ES-I3 (cell line): ENCODE measurements around the gene PAN3.

Experiments
- H3K36me3 ChIP-seq: 2 replicates; pipeline ENCODE4 v1.6.1; 2013; ENCODE audit warnings: mild to moderate bottlenecking, low read length, control low read depth, moderate library complexity; ENCODE audit not compliant: insufficient read depth
- H3K4me1 ChIP-seq: 2 replicates; pipeline ENCODE4 v1.6.1; 2013; ENCODE audit warnings: mild to moderate bottlenecking, control low read depth, low read length; ENCODE audit not compliant: insufficient read depth
- H3K9ac ChIP-seq: 2 replicates; pipeline ENCODE4 v1.6.1; 2013; ENCODE audit warnings: low read depth, mild to moderate bottlenecking, low read length, moderate library complexity
- H3K9me3 ChIP-seq: 2 replicates; pipeline ENCODE4 v1.6.1; 2013; ENCODE audit warnings: mild to moderate bottlenecking, low read length, moderate library complexity; ENCODE audit not compliant: control insufficient read depth, insufficient read depth

Gene PAN3

DNA sequence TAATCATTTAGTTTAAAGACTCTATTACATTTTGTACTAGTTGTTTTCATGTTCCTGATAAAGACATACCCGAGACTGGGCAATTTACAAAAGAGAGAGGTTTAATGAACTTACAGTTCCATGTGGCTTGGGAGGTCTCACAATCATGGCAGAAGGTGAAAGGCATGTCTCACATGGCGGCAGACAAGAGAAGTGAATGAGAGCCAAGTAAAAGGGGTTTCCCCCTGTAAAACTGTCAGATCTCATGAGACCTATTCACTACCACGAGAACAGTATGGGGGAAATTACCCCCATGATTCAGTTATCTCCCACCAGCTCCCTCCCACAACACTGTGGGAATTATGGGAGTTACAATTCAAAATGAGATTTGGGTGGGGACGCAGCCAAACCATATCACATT, 129.2 kb downstream of the PAN3 start:
- H3K36me3 ChIP-seq: peaks cover 8% of the 10 kb centered on the region
- H3K4me1 ChIP-seq: no peaks in the 10 kb centered on the region
- peaks cover 2% of the 10 kb centered on the region; the same call in 1 of the 2 replicates for H3K9me3 ChIP-seq
- no peak overlapping the region for H3K9ac ChIP-seq

DNA sequence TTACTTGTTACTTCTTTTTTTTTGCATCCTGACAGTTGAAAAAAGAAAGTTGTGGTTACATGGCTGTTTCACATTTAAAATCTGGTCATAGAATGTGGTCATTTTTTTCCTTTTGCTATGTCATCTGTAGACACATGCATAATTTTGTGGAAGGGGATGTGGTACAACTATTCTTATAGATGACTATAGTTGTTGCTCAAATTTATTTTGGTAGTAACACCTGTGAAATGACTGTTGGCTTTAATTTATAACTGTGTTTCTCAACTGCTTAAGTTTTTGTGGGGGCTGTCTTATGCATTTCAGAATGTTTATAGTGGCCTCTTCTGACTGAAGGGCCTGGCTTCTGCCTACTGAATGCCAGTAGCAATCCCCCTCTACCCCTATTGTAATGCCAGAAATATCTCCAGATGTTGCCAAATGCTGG, 130.5 kb downstream of the PAN3 start:
- H3K36me3 ChIP-seq: peaks cover 8% of the 10 kb centered on the region

DNA sequence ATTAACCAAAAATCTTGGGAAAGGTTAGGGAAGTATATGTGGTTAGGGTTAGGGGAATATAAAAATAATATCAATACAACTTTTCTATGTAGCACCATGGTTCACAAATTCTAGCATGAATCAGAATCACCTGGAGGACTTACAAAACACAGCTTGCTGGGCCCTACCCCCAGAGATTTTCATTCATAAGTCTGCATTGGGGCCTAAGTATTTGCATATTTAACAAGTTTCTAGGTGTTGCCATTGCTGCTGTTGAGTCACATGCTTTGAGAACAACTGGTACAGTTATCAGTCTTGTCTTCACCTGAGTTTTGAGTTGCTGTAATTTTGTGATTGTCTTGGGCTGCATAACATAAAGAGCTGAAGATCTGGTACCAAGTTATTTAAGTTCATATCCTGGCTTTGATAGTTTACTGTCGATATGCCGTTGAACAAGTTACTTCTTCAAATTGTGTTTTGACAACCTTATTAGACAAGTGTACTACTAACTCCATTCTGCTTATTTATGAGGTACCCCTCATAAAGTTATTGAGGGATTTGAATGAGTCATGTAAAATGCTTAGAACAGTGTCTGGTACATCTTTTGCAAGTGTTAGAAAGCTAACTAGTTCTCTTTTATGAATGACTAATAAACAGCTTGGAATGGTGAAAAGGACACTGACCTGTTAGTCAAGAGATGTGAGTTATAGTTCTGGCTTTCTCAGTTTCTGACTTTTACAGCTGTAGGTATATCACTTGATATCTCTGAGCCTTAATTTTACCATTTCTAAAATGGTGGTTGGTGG, 132.9 kb downstream of the PAN3 start:
- Histone ChIP-seq H3K4me1 (no peaks in the 10 kb centered on the region), H3K36me3 (peaks cover 8% of the 10 kb centered on the region), H3K9me3 (peaks cover 2% of the 10 kb centered on the region; the same call in 1 of the 2 replicates), H3K9ac (no peak overlapping the region)

More for the DNA sequence above, 130.5 kb downstream of the PAN3 start:
- Histone ChIP-seq H3K9me3 (peaks cover 2% of the 10 kb centered on the region; the same call in 1 of the 2 replicates), H3K9ac (no peak overlapping the region), H3K4me1 (no peaks in the 10 kb centered on the region)

DNA sequence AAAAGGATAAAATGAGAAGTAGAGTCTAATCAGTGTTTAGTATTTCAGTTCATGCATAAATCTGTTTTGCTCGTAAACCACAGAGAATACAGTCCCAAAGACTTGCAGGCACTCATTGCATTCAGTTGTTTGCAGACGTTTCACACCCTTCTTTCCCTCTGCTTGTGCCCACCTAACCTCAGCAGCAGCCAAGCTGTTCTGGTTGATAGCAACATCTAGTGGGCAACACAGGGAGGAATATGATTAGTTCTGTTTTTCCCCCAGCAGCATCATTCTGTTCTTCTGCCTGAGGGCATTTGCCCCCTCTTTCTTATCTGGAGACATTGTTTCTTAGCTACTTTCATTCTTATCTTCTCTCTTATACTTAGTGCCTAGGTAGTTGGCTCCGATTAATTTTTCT, 135.6 kb downstream of the PAN3 start:
- H3K9me3 ChIP-seq: no peaks in the 10 kb centered on the region
- H3K4me1 ChIP-seq: no peaks in the 10 kb centered on the region
- peaks cover 3% of the 10 kb centered on the region; the same call in 1 of the 2 replicates for H3K36me3 ChIP-seq
- no peak overlapping the region for H3K9ac ChIP-seq

DNA sequence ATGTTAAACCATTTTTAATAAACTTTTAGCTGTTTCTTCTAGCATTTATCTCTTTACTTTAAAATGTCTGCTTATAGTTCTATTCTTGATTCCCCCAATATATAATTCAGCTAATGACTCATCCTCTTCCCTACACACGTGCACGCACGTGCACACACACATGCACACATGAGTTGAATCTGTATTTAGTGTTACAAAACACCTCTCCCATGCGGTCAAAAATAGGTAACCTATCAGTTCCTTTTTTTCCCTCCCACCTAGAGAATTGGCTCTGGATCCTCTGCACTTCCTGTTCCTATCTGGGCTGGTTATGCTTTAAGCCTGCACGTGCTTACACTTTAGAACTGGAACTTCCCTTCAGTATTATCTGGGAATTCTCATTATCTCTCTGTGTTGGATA, 144.1 kb downstream of the PAN3 start:
- Histone ChIP-seq H3K36me3 (no peaks in the 10 kb centered on the region; the same call in 1 of the 2 replicates), H3K9ac (no peak overlapping the region), H3K4me1 (no peaks in the 10 kb centered on the region), H3K9me3 (no peaks in the 10 kb centered on the region)

DNA sequence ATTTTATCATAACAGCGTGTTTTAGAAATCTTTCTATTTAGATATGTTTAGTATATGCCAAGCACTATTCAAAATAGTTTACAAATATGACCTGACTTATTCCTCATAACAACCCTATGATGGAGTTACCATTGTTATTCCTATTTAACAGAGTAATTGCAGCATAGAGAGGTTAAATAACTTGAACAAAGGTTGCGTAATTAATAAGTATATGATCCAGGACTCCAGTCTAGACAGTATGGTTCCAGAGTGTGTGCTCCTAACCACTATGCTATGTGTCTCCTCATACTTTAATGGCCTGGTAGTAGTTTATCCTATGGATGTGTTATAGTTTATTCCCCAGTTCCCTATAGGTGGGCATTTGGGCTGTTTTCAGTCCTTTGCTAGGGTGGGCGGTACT, 145.3 kb downstream of the PAN3 start:
- H3K9ac ChIP-seq: no peak overlapping the region
- peaks cover 5% of the 10 kb centered on the region; the same call in 1 of the 2 replicates for H3K36me3 ChIP-seq
- H3K9me3 ChIP-seq: no peaks in the 10 kb centered on the region
- H3K4me1 ChIP-seq: no peaks in the 10 kb centered on the region

DNA sequence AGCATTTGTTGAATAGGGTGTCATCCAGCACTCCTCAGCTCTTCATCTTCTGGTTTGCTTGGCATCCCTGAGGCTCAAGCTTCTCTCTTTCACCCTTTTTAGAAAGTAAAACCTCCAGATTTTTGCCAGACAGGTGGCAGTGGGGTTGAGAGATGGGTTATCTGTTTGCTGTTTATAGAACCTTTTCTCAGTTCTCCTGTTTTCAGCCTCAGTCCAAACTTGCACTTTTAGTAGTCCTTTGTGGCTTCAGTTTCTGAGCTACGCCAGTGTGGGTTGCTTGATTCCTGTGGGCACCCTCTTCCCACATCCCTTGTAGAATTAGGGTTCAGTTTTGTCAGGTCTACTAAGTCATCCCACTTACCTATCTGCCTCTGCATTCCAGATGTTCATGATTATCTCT, 147.9 kb downstream of the PAN3 start:
- Histone ChIP-seq H3K4me1 (no peaks in the 10 kb centered on the region), H3K9ac (no peak overlapping the region), H3K36me3 (peaks cover 5% of the 10 kb centered on the region; the same call in 1 of the 2 replicates), H3K9me3 (no peaks in the 10 kb centered on the region)

DNA sequence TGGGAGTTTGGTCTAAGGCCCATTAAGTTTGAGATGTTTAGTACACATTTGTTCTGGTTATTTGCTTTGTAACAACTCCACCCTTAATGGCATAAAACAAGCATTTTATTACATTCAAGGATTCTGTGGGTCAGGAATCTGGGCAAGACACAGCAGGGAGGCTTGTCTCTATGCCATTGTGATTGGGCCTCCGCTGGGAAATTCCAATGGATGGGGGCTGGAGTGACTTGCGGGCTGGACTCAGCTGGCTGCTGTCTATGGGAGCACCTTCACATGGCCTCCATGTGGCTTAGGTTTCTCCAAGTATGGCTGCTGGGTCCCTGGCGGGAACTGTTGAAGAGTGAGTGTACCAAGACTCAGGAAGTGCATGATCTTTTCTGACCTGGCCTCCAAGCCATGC, 159.0 kb downstream of the PAN3 start:
- Histone ChIP-seq H3K4me1 (peaks cover 37% of the 10 kb centered on the region), H3K9me3 (no peaks in the 10 kb centered on the region), H3K9ac (no peak overlapping the region), H3K36me3 (no peaks in the 10 kb centered on the region)

DNA sequence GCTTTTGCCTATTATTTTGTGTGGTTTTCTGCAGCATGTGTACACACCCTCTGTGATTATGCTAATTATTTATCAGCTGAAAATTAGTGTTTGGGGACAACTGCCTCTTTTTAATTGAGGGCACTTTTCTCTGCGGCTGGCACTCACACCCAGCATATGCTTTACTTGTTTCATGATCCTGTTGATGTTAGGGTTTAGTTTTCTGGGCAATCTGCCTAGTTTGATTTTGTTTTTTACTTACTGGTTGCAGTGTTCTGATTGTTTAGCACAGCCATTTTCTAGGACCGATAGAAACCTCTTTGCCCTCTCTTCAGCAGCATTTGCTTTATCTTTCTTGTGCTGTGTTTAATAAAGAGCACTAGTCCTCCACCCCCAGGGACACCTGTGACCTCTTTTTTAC, 161.6 kb downstream of the PAN3 start:
- Histone ChIP-seq H3K9me3 (no peaks in the 10 kb centered on the region), H3K4me1 (peaks cover 31% of the 10 kb centered on the region), H3K9ac (no peak overlapping the region), H3K36me3 (no peaks in the 10 kb centered on the region)

DNA sequence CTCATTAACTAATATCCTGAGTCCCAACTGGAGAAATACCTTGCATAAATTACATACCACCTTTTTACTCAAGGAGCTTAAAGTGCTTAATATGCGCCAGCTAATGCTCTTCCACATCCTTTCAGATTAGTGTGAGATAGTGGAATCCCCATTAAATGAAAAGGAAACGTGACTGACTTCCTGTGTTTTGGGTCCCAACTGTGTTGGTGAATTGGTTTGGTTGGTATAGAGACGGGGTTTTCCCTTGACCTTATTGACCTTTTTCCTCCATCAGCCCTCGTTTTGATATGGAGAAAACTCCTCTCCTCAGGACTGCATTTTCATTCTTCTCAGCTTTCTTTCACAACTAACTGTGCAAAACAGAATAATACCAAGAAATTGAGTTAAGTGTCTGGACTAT, 163.5 kb downstream of the PAN3 start:
- Histone ChIP-seq H3K9ac (no peak overlapping the region), H3K9me3 (no peaks in the 10 kb centered on the region), H3K4me1 (peaks cover 29% of the 10 kb centered on the region), H3K36me3 (no peaks in the 10 kb centered on the region)

DNA sequence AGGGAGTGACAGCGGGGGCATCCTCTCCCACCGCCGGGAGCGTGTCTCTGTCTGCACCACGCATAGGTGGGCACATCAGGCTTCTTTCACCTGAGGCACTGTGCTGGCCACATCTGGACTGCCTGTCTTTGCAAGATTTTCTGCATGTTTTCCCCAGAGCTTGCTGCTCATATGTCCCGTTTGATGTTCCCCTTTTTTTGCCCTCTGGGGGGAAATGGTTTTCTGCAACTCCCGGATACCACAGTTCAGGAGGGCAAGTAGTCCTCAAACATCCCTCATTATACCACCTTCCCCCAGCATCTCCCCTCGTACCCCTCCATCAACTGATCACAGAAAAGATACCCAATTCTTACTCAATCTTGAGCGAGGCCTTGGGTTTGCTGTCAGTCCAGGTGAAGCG, 168.0 kb downstream of the PAN3 start:
- H3K9me3 ChIP-seq: no peaks in the 10 kb centered on the region
- H3K9ac ChIP-seq: no peak overlapping the region
- H3K4me1 ChIP-seq: peaks cover 30% of the 10 kb centered on the region
- no peaks in the 10 kb centered on the region for H3K36me3 ChIP-seq

DNA sequence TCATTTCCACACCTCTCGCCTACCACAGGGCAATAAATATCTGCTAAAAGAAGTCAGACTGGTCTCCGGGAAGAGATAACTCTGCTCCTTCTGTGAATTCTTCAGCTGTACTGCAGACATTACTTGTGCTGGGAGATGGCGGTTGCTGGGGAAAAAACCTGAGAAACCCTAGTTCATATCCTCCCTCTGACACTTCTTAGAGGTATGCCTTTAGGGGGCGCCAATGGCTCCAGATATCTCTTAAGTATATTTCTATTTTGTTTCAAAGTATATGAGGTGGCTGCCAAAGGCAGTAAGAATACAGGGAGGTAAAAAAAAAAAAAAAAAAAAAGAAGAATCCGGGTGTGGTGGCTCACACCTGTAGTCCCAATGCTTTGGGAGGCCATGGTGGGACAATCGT, 175.2 kb downstream of the PAN3 start:
- Histone ChIP-seq H3K4me1 (peaks cover 9% of the 10 kb centered on the region), H3K36me3 (no peaks in the 10 kb centered on the region), H3K9me3 (no peaks in the 10 kb centered on the region), H3K9ac (no peak overlapping the region)

DNA sequence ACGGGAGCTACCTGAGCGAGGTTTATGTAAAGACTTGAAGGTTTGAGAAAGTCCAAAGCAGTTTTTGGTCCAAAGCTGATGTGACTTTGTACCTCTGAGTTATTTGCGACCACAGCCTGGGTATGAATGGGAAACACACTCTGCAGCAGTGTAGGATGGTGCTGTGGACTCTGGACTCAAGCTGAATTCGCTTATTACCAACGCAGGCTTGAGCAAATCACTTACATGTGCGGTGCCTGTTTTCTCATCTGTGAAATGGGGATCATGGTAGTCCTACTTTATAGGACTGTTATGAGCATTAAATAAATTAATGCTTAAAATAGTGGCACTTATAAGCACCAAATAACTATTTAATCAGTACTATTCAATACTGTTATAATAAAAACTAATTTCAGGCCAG, 176.5 kb downstream of the PAN3 start:
- no peaks in the 10 kb centered on the region for H3K9me3 ChIP-seq
- H3K4me1 ChIP-seq: peaks cover 4% of the 10 kb centered on the region; the same call in 1 of the 2 replicates
- H3K36me3 ChIP-seq: no peaks in the 10 kb centered on the region
- H3K9ac ChIP-seq: no peak overlapping the region

DNA sequence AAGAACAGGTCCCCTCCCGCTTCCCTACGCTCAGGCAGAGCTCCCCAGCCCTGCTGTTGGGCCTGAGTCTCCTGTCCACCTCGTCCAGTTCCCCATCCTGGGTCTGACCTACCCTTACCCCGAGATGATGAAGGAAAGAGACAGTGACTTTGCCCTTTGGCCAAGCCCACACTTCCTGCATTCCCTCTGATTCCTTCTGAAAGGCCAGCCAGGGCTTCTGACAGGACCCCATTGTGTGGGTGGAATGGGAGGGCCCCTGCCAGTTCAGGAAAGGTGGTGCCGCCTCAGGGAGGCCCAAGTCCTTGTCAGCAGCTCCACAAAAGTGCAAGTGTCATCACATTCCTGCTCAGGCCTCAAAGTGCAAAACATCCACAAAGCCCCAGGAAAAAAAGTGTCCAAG, 177.8 kb downstream of the PAN3 start:
- H3K36me3 ChIP-seq: no peaks in the 10 kb centered on the region
- H3K4me1 ChIP-seq: peaks cover 4% of the 10 kb centered on the region; the same call in 1 of the 2 replicates
- no peaks in the 10 kb centered on the region for H3K9me3 ChIP-seq
- no peak overlapping the region for H3K9ac ChIP-seq

DNA sequence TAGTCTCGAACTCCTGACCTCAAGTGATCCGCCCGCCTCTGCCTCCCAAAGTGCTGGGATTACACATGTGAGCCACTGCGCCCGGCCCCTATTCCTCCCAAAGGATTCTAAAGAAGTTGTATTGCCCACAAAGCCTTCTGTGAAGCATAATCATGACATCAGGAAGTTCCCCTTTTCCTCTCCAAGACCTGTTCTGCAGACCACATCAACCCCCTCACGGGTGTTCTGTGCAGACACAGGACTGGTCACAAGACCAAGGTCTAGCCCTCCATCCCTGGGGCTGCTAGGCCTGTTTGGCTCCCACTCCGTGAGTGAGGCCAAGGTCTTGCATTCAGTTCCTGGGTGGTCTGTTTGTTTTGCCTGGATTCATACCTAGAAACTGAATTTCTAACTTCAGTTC, 178.5 kb downstream of the PAN3 start:
- H3K36me3 ChIP-seq: no peaks in the 10 kb centered on the region; the same call in 1 of the 2 replicates
- H3K9me3 ChIP-seq: no peaks in the 10 kb centered on the region
- peaks cover 4% of the 10 kb centered on the region; the same call in 1 of the 2 replicates for H3K4me1 ChIP-seq
- H3K9ac ChIP-seq: no peak overlapping the region
